K562 (cell line): Measurements from ENCODE around the gene RHAG. TPM values are rescaled to one million over a fixed set of nuclear protein-coding genes. Genes with fewer than 3 reads are reported as not detected.
A peak's percentile ranks its signal among the peaks of the same experiment; 100 is the strongest.

Source experiments
- BCL6 ChIP-seq: fragments of 250-450 bp; sonication (Bioruptor Pico); IDR thresholded peaks from 2 replicates; pipeline ENCODE4 v1.4.0; 2020
- ERF ChIP-seq: fragments of 450-650 bp; formaldehyde crosslinking; IDR thresholded peaks from 2 replicates; pipeline ENCODE4 v1.4.0; 2020; ENCODE audit warnings: mild to moderate bottlenecking, mixed read lengths
- LEF1 ChIP-seq: fragments of 450-650 bp; IDR thresholded peaks from 2 replicates; pipeline ENCODE4 v1.6.1; 2016; ENCODE audit warnings: mild to moderate bottlenecking
- MAZ ChIP-seq, 2 experiments: fragments of 450-650 bp in 1 of 2; sonication (generic) in 1 of 2; formaldehyde crosslinking; IDR thresholded peaks in 1 of 2; conservative IDR thresholded peaks in 1 of 2; 2 replicates each; pipeline versions ENCODE4 v1.4.0 to v1.5.0; 2020; ENCODE audit warnings: mild to moderate bottlenecking in 1 of 2, missing genetic modification reagents in 1 of 2
- MYC ChIP-seq, 2 experiments: fragments of 250-450 bp in 1 of 2; sonication (Bioruptor Pico) in 1 of 2; IDR thresholded peaks; 2 replicates each; pipeline versions ENCODE4 v1.5.1 to v1.6.1; 2012 to 2021; ENCODE audit warnings: low read depth in 2 of 2, borderline replicate concordance in 1 of 2, improper control_type of control experiment in 1 of 2, low read length in 1 of 2, mild to moderate bottlenecking in 1 of 2, moderate library complexity in 1 of 2
- NUFIP1 ChIP-seq: fragments of 450-650 bp; IDR thresholded peaks from 2 replicates; pipeline ENCODE4 v1.6.1; 2018; ENCODE audit not compliant: partially characterized antibody
- RBBP5 ChIP-seq: fragments of 200-600 bp; sonication (generic); IDR thresholded peaks from 2 replicates; pipeline ENCODE4 v1.6.1; 2012; ENCODE audit warnings: borderline replicate concordance, mild to moderate bottlenecking, low read length, control low read depth, inconsistent platforms; ENCODE audit not compliant: insufficient read depth, poor library complexity, severe bottlenecking
- RBM25 ChIP-seq: fragments of 200-400 bp; formaldehyde crosslinking; IDR thresholded peaks from 2 replicates; pipeline ENCODE4 v1.6.1; 2018; ENCODE audit warnings: low read length, low read depth, moderate library complexity; ENCODE audit not compliant: severe bottlenecking
- TARDBP ChIP-seq: fragments of 450-650 bp; IDR thresholded peaks from 2 replicates; pipeline ENCODE4 v1.6.1; 2016
- TFAM ChIP-seq: fragments of 250-450 bp; sonication (Bioruptor Pico); conservative IDR thresholded peaks from 2 replicates; pipeline ENCODE4 v1.5.0; 2021; ENCODE audit warnings: mild to moderate bottlenecking, moderate library complexity
- ZNF124 ChIP-seq: sonication (generic); formaldehyde crosslinking; IDR thresholded peaks from 2 replicates; pipeline ENCODE4 v1.8.1; 2022; ENCODE audit warnings: missing genetic modification reagents
- ZNF134 ChIP-seq: fragments of 250-450 bp; sonication (Bioruptor Pico); conservative IDR thresholded peaks from 2 replicates; pipeline ENCODE4 v1.4.0; 2020
- ZNF3 ChIP-seq: fragments of 250-450 bp; sonication (Bioruptor Pico); IDR thresholded peaks from 2 replicates; pipeline ENCODE4 v1.5.0; 2021; ENCODE audit warnings: mild to moderate bottlenecking, moderate library complexity
- ZNF41 ChIP-seq: fragments of 250-450 bp; sonication (Bioruptor Pico); conservative IDR thresholded peaks from 2 replicates; pipeline ENCODE4 v1.4.0; 2020; ENCODE audit warnings: mild to moderate bottlenecking
- ZNF764 ChIP-seq: fragments of 250-450 bp; sonication (Bioruptor Pico); IDR thresholded peaks from 2 replicates; pipeline ENCODE4 v1.4.0; 2020; ENCODE audit warnings: low read depth, mild to moderate bottlenecking, moderate library complexity
- ZNF830 ChIP-seq: fragments of 250-450 bp; sonication (Bioruptor Pico); IDR thresholded peaks from 2 replicates; pipeline ENCODE4 v1.5.0; 2021; ENCODE audit warnings: mild to moderate bottlenecking
- polyA plus RNA-seq, 8 experiments: library from polyadenylated mRNA; depleted of rRNA in 4 of 8; stranded (reverse) in 5 of 8; unstranded in 3 of 8; fragments of >200 nt; fragmentation: Nextera tagmentation in 2 of 8; fragmentation: Illumina TruSeq in 1 of 8; extraction: Ambion mirVana in 2 of 8; extraction: Trizol in 1 of 8; gene quantifications; 2 replicates each; pipeline versions ENCODE4 v1.2.1 to v1.2.3, GENCODE V29; 2011 to 2014; ENCODE audit warnings: inconsistent platforms in 1 of 8, missing spikeins in 1 of 8
- total RNA-seq, 7 experiments: library from RNA; depleted of rRNA in 6 of 7; stranded (reverse); fragments of >200 nt in 6 of 7; fragmentation: Illumina TruSeq in 2 of 7; extraction: Trizol in 2 of 7; gene quantifications; 2 replicates each; pipeline versions ENCODE4 v1.2.1 to v1.2.3, GENCODE V29; 2011 to 2021; ENCODE audit warnings: low replicate concordance in 1 of 7
- TF ChIP-seq, protein P1 (sequence below): sonication (generic); formaldehyde crosslinking; IDR thresholded peaks from 2 replicates; pipeline ENCODE4 v1.5.0; 2020; ENCODE audit warnings: missing genetic modification reagents
- TF ChIP-seq, protein P2 (sequence below), 2 experiments: fragments of 150-350 bp in 1 of 2; IDR thresholded peaks; 2 replicates each; pipeline ENCODE4 v1.6.1; 2012 to 2016; ENCODE audit warnings: low read depth in 2 of 2, low read length in 2 of 2, mild to moderate bottlenecking in 1 of 2, moderate library complexity in 1 of 2
- TF ChIP-seq, protein P3 (sequence below): fragments of 450-650 bp; formaldehyde crosslinking; IDR thresholded peaks from 2 replicates; pipeline ENCODE4 v1.4.0; 2020; ENCODE audit warnings: mild to moderate bottlenecking, moderate library complexity
- TF ChIP-seq, protein P4 (sequence below): fragments of 250-450 bp; sonication (Bioruptor Pico); IDR thresholded peaks from 2 replicates; pipeline ENCODE4 v1.9.0; 2021; ENCODE audit warnings: mild to moderate bottlenecking, inconsistent platforms

The RHAG gene
- total and polyA plus RNA-seq, 9 of the 15 experiments (the other 6 are each of a cell fraction or from before 2014, with no cell fraction given): 290 to 1,202 (median 505) TPM

- TF ChIP-seq, protein P1, sequence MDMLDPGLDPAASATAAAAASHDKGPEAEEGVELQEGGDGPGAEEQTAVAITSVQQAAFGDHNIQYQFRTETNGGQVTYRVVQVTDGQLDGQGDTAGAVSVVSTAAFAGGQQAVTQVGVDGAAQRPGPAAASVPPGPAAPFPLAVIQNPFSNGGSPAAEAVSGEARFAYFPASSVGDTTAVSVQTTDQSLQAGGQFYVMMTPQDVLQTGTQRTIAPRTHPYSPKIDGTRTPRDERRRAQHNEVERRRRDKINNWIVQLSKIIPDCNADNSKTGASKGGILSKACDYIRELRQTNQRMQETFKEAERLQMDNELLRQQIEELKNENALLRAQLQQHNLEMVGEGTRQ (CRISPR knock-in tag): no peak
- TF ChIP-seq LEF1 (0 out of 2 replicates have a peak, but pooled peaks have one; percentile 69), MAZ (CRISPR knock-in tag; conservative IDR thresholded peaks at IDR 0.05 in 1 of 2, IDR thresholded peaks at IDR 0.05 in 1 of 2) (peak in 1 of 2 experiments; percentile 61; a peak in 2 of 4 replicates), ZNF3 (CRISPR knock-in tag) (peak; percentile 69; the same call in 1 of the 2 replicates), RBM25 (no peak), ZNF134 (CRISPR knock-in tag) (no peak), TARDBP (0 out of 2 replicates have a peak, but pooled peaks have one; percentile 53), ZNF41 (CRISPR knock-in tag) (no peak), RBBP5 (no peak), ZNF830 (CRISPR knock-in tag) (no peak), NUFIP1 (no peak), ZNF764 (CRISPR knock-in tag) (no peak), TFAM (CRISPR knock-in tag) (no peak), MYC (IDR thresholded peaks at IDR 0.05; ENCODE audit: low read depth, low read length) (peak; percentile 88), MYC (CRISPR knock-in tag; IDR thresholded peaks at IDR 0.05; ENCODE audit: borderline replicate concordance, low read depth) (no peak), ZNF124 (CRISPR knock-in tag) (no peak), BCL6 (no peak), ERF (CRISPR knock-in tag) (no peak)
- TF ChIP-seq, protein P2, sequence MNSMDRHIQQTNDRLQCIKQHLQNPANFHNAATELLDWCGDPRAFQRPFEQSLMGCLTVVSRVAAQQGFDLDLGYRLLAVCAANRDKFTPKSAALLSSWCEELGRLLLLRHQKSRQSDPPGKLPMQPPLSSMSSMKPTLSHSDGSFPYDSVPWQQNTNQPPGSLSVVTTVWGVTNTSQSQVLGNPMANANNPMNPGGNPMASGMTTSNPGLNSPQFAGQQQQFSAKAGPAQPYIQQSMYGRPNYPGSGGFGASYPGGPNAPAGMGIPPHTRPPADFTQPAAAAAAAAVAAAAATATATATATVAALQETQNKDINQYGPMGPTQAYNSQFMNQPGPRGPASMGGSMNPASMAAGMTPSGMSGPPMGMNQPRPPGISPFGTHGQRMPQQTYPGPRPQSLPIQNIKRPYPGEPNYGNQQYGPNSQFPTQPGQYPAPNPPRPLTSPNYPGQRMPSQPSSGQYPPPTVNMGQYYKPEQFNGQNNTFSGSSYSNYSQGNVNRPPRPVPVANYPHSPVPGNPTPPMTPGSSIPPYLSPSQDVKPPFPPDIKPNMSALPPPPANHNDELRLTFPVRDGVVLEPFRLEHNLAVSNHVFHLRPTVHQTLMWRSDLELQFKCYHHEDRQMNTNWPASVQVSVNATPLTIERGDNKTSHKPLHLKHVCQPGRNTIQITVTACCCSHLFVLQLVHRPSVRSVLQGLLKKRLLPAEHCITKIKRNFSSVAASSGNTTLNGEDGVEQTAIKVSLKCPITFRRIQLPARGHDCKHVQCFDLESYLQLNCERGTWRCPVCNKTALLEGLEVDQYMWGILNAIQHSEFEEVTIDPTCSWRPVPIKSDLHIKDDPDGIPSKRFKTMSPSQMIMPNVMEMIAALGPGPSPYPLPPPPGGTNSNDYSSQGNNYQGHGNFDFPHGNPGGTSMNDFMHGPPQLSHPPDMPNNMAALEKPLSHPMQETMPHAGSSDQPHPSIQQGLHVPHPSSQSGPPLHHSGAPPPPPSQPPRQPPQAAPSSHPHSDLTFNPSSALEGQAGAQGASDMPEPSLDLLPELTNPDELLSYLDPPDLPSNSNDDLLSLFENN (IDR thresholded peaks at IDR 0.05; ENCODE audit: low read depth in 2 of 2, low read length in 2 of 2): peak in 1 of 2 experiments; percentile 83; a peak in 2 of 4 replicates
- TF ChIP-seq, protein P3, sequence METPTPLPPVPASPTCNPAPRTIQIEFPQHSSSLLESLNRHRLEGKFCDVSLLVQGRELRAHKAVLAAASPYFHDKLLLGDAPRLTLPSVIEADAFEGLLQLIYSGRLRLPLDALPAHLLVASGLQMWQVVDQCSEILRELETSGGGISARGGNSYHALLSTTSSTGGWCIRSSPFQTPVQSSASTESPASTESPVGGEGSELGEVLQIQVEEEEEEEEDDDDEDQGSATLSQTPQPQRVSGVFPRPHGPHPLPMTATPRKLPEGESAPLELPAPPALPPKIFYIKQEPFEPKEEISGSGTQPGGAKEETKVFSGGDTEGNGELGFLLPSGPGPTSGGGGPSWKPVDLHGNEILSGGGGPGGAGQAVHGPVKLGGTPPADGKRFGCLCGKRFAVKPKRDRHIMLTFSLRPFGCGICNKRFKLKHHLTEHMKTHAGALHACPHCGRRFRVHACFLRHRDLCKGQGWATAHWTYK (CRISPR knock-in tag): no peak
- TF ChIP-seq, protein P4, sequence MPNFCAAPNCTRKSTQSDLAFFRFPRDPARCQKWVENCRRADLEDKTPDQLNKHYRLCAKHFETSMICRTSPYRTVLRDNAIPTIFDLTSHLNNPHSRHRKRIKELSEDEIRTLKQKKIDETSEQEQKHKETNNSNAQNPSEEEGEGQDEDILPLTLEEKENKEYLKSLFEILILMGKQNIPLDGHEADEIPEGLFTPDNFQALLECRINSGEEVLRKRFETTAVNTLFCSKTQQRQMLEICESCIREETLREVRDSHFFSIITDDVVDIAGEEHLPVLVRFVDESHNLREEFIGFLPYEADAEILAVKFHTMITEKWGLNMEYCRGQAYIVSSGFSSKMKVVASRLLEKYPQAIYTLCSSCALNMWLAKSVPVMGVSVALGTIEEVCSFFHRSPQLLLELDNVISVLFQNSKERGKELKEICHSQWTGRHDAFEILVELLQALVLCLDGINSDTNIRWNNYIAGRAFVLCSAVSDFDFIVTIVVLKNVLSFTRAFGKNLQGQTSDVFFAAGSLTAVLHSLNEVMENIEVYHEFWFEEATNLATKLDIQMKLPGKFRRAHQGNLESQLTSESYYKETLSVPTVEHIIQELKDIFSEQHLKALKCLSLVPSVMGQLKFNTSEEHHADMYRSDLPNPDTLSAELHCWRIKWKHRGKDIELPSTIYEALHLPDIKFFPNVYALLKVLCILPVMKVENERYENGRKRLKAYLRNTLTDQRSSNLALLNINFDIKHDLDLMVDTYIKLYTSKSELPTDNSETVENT (CRISPR knock-in tag): no peak
Measured at GRCh38 chr6:49636713-49637349, at the start of gene RHAG (continued).
